HepG2 (cell line): ENCODE data around the gene EZH1. TPM values are rescaled to one million over a fixed set of nuclear protein-coding genes. Genes with fewer than 3 reads are reported as not detected.

ENCODE experiments used
- FOXA1 ChIP-seq, 2 experiments: fragments of 450-650 bp in 1 of 2; sonication (generic) in 1 of 2; formaldehyde crosslinking in 1 of 2; IDR thresholded peaks; 2 replicates each; pipeline versions ENCODE4 v1.4.0 to v1.6.1; 2016 to 2020; ENCODE audit warnings: missing genetic modification reagents in 1 of 2
- FOXM1 ChIP-seq: sonication (generic); formaldehyde crosslinking; IDR thresholded peaks from 2 replicates; pipeline ENCODE4 v1.5.0; 2020; ENCODE audit warnings: missing genetic modification reagents
- FOXO1 ChIP-seq: sonication (generic); formaldehyde crosslinking; IDR thresholded peaks from 2 replicates; pipeline ENCODE4 v1.4.0; 2020; ENCODE audit warnings: missing genetic modification reagents
- KAT2B ChIP-seq: fragments of 150-350 bp; IDR thresholded peaks from 2 replicates; pipeline ENCODE4 v1.6.1; 2014; ENCODE audit warnings: low read depth, low read length, borderline replicate concordance
- MEF2D ChIP-seq: sonication (generic); formaldehyde crosslinking; IDR thresholded peaks from 2 replicates; pipeline ENCODE4 v1.5.1; 2020; ENCODE audit warnings: mild to moderate bottlenecking, missing genetic modification reagents
- PTBP1 ChIP-seq: fragments of 200-400 bp; formaldehyde crosslinking; IDR thresholded peaks from 2 replicates; pipeline ENCODE4 v1.6.1; 2018; ENCODE audit warnings: low read length, low read depth; ENCODE audit not compliant: poor library complexity, severe bottlenecking
- ZNF260 ChIP-seq: sonication (generic); formaldehyde crosslinking; IDR thresholded peaks from 2 replicates; pipeline ENCODE4 v1.4.0; 2020; ENCODE audit warnings: missing genetic modification reagents, low read depth, mild to moderate bottlenecking, borderline replicate concordance
- ZNF274 ChIP-seq: sonication (generic); formaldehyde crosslinking; IDR thresholded peaks from 2 replicates; pipeline ENCODE4 v1.5.1; 2020; ENCODE audit warnings: mild to moderate bottlenecking, missing genetic modification reagents
- ZNF354B ChIP-seq: sonication (generic); formaldehyde crosslinking; IDR thresholded peaks from 2 replicates; pipeline ENCODE4 v1.8.0; 2022; ENCODE audit warnings: mild to moderate bottlenecking, missing genetic modification reagents
- ZNF446 ChIP-seq: sonication (generic); formaldehyde crosslinking; IDR thresholded peaks from 2 replicates; pipeline ENCODE4 v1.5.0; 2020; ENCODE audit warnings: mild to moderate bottlenecking, missing genetic modification reagents
- ZNF737 ChIP-seq: sonication (generic); formaldehyde crosslinking; IDR thresholded peaks from 2 replicates; pipeline ENCODE4 v1.5.0; 2020; ENCODE audit warnings: missing genetic modification reagents, mild to moderate bottlenecking, borderline replicate concordance
- ZNF788 ChIP-seq: sonication (generic); formaldehyde crosslinking; IDR thresholded peaks from 2 replicates; pipeline ENCODE4 v1.5.0; 2020; ENCODE audit warnings: mild to moderate bottlenecking, missing genetic modification reagents, borderline replicate concordance
- polyA plus RNA-seq, 8 experiments: library from polyadenylated mRNA; depleted of rRNA in 3 of 8; stranded (reverse) in 7 of 8; unstranded in 1 of 8; fragments of >200 nt; fragmentation: Illumina TruSeq in 4 of 8; extraction: Trizol in 4 of 8; gene quantifications; 2 replicates each; pipeline versions ENCODE4 v1.2.1 to v1.2.3, GENCODE V29; 2011 to 2016; ENCODE audit warnings: low read depth in 4 of 8, missing spikeins in 1 of 8, mixed read lengths in 1 of 8; ENCODE audit not compliant: insufficient read depth in 1 of 8
- total RNA-seq, 5 experiments: library from RNA; depleted of rRNA; stranded (reverse); fragments of >200 nt; fragmentation: Illumina TruSeq; extraction: Trizol; gene quantifications; 2 replicates each; pipeline ENCODE4 v1.2.3, GENCODE V29; 2016; ENCODE audit warnings: low read depth in 1 of 5
- TF ChIP-seq, protein P1 (sequence below), 2 experiments: sonication (generic) in 1 of 2; formaldehyde crosslinking in 1 of 2; IDR thresholded peaks; 2 replicates each; pipeline versions ENCODE4 v1.6.1 to v1.9.0; 2014 to 2022; ENCODE audit warnings: antibody characterized with exemption in 1 of 2, borderline replicate concordance in 1 of 2, inconsistent platforms in 1 of 2, low read depth in 1 of 2, missing genetic modification reagents in 1 of 2
- TF ChIP-seq, protein P2 (sequence below), 2 experiments: sonication (generic) in 1 of 2; formaldehyde crosslinking in 1 of 2; IDR thresholded peaks; 2 replicates each; pipeline versions ENCODE4 v1.5.1 to v1.6.1; 2011 to 2020; ENCODE audit warnings: borderline replicate concordance in 1 of 2, low read depth in 1 of 2, low read length in 1 of 2, mild to moderate bottlenecking in 1 of 2, missing genetic modification reagents in 1 of 2, moderate library complexity in 1 of 2
- TF ChIP-seq, protein P3 (sequence below): sonication (generic); formaldehyde crosslinking; conservative IDR thresholded peaks from 2 replicates; pipeline ENCODE4 v1.4.0; 2020; ENCODE audit warnings: missing genetic modification reagents
- TF ChIP-seq, protein P4 (sequence below): sonication (generic); formaldehyde crosslinking; IDR thresholded peaks from 2 replicates; pipeline ENCODE4 v1.5.1; 2020; ENCODE audit warnings: missing genetic modification reagents, mild to moderate bottlenecking, borderline replicate concordance

Gene EZH1
- total and polyA plus RNA-seq, 2 of the 13 experiments (the other 11 are each of a cell fraction or from before 2014, with no cell fraction given), result 11.6 to 24.0 TPM

DNA sequence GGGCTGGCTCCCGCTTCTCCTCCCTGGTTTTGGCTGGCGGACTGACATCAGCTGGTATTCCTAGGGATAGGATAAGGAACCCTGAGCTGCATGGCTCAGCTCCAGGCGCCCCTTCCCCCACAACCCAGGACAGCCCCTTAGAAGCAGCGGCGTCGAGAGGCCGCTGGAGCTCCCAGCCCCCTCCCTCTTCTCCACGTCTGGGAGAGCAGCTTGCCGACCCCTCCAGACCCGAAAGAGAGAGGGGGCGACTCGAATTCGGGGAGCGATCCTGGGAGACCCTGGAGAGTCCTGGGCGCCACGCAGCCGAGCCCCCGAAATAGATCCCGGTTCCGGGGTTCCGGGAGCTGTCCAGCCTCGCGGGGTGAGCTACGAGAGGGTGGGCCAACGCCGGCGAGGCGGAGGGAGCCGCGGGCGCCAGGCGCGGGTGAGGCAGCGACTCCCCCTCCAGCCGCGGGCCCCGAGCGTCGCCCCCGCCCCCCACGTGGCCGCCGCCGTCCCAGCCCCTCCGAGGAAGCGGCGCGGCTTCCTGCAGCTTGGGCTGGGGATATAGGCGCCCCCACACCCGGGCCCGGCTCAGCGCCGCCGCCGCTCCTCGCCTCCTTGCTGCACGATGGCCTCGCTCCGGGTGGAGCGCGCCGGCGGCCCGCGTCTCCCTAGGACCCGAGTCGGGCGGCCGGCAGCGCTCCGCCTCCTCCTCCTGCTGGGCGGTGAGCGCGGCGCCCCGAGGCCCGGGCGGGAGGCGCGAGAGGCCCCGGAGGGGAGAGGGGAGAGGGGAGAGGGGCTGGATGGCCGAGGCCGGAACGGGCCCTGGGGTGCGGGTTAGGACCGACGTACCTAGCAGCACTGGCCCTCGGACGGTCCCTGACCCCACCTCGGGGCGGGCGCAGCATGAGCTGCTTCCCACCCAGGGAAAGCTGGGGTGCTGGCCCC is 16.1 kb upstream of the EZH1 start, which contains the start of gene RAMP2 (continued):
- TF ChIP-seq, protein P1, sequence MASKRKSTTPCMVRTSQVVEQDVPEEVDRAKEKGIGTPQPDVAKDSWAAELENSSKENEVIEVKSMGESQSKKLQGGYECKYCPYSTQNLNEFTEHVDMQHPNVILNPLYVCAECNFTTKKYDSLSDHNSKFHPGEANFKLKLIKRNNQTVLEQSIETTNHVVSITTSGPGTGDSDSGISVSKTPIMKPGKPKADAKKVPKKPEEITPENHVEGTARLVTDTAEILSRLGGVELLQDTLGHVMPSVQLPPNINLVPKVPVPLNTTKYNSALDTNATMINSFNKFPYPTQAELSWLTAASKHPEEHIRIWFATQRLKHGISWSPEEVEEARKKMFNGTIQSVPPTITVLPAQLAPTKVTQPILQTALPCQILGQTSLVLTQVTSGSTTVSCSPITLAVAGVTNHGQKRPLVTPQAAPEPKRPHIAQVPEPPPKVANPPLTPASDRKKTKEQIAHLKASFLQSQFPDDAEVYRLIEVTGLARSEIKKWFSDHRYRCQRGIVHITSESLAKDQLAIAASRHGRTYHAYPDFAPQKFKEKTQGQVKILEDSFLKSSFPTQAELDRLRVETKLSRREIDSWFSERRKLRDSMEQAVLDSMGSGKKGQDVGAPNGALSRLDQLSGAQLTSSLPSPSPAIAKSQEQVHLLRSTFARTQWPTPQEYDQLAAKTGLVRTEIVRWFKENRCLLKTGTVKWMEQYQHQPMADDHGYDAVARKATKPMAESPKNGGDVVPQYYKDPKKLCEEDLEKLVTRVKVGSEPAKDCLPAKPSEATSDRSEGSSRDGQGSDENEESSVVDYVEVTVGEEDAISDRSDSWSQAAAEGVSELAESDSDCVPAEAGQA (IDR thresholded peaks at IDR 0.05; ENCODE audit: low read depth), result no peak
- TF ChIP-seq, protein P1 (CRISPR knock-in tag; IDR thresholded peaks at IDR 0.05; ENCODE audit: borderline replicate concordance), result no peak
- TF ChIP-seq PTBP1 (peak; percentile 55), ZNF354B (CRISPR knock-in tag) (no peak), FOXA1 (IDR thresholded peaks at IDR 0.05) (no peak), FOXA1 (CRISPR knock-in tag; IDR thresholded peaks at IDR 0.05) (no peak), ZNF260 (CRISPR knock-in tag) (no peak), ZNF446 (peak; percentile 90), KAT2B (no peak), MEF2D (CRISPR knock-in tag) (0 out of 2 replicates have a peak, but pooled peaks have one; percentile 56), FOXO1 (no peak), ZNF274 (CRISPR knock-in tag) (peak; percentile 45; the same call in 1 of the 2 replicates), FOXM1 (CRISPR knock-in tag) (no peak), ZNF737 (CRISPR knock-in tag) (no peak), ZNF788 (no peak)
- TF ChIP-seq, protein P2, sequence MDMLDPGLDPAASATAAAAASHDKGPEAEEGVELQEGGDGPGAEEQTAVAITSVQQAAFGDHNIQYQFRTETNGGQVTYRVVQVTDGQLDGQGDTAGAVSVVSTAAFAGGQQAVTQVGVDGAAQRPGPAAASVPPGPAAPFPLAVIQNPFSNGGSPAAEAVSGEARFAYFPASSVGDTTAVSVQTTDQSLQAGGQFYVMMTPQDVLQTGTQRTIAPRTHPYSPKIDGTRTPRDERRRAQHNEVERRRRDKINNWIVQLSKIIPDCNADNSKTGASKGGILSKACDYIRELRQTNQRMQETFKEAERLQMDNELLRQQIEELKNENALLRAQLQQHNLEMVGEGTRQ (IDR thresholded peaks at IDR 0.05; ENCODE audit: low read depth, low read length), result no peak
- TF ChIP-seq, protein P2 (CRISPR knock-in tag; IDR thresholded peaks at IDR 0.05; ENCODE audit: borderline replicate concordance), result no peak
- TF ChIP-seq, protein P3, sequence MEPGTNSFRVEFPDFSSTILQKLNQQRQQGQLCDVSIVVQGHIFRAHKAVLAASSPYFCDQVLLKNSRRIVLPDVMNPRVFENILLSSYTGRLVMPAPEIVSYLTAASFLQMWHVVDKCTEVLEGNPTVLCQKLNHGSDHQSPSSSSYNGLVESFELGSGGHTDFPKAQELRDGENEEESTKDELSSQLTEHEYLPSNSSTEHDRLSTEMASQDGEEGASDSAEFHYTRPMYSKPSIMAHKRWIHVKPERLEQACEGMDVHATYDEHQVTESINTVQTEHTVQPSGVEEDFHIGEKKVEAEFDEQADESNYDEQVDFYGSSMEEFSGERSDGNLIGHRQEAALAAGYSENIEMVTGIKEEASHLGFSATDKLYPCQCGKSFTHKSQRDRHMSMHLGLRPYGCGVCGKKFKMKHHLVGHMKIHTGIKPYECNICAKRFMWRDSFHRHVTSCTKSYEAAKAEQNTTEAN (CRISPR knock-in tag), result no peak; the same call in 1 of the 2 replicates
- TF ChIP-seq, protein P4, sequence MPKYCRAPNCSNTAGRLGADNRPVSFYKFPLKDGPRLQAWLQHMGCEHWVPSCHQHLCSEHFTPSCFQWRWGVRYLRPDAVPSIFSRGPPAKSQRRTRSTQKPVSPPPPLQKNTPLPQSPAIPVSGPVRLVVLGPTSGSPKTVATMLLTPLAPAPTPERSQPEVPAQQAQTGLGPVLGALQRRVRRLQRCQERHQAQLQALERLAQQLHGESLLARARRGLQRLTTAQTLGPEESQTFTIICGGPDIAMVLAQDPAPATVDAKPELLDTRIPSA (CRISPR knock-in tag), result no peak
